HL-60 (cell line): ENCODE measurements around the gene AFF1.

Experiments
- DNase-seq, 2 experiments: peaks; one replicate each; pipeline ENCODE4 v3.0.0-alpha.2; 2010 to 2020; ENCODE audit warnings: low read depth in 1 of 2, low spot score in 1 of 2
- H3K27ac ChIP-seq: fragments of 250-450 bp; sonication (Bioruptor Pico); replicated peaks from 2 replicates; pipeline ENCODE4 v1.5.1; 2020; ENCODE audit warnings: mild to moderate bottlenecking, moderate library complexity
- H3K27me3 ChIP-seq: fragments of 250-450 bp; sonication (Bioruptor Pico); 2 replicates; pipeline ENCODE4 v1.5.1; 2021; ENCODE audit warnings: mild to moderate bottlenecking, moderate library complexity; ENCODE audit not compliant: insufficient read depth, poor library complexity, severe bottlenecking
- H3K4me3 ChIP-seq: replicated peaks from 2 replicates; pipeline ENCODE4 v1.5.1; 2011; ENCODE audit warnings: mild to moderate bottlenecking, control low read depth, low read length; ENCODE audit not compliant: insufficient read depth
- CTCF ChIP-seq: IDR thresholded peaks from one replicate; pipeline ENCODE4 v1.5.1; 2011; ENCODE audit warnings: low read length, control low read depth, inconsistent platforms; ENCODE audit not compliant: insufficient read depth
- GABPA ChIP-seq: IDR thresholded peaks from 2 replicates; pipeline ENCODE4 v1.6.1; 2012; ENCODE audit warnings: low read depth
- POLR2AphosphoS5 ChIP-seq: IDR thresholded peaks from 2 replicates; pipeline ENCODE4 v1.6.1; 2012; ENCODE audit warnings: low read depth
- REST ChIP-seq: IDR thresholded peaks from 2 replicates; pipeline ENCODE4 v1.6.1; 2012; ENCODE audit warnings: low read depth; ENCODE audit not compliant: insufficient replicate concordance
- SPI1 ChIP-seq: IDR thresholded peaks from 2 replicates; pipeline ENCODE4 v1.6.1; 2012; ENCODE audit warnings: low read depth, mild to moderate bottlenecking, borderline replicate concordance

The AFF1 gene

DNA sequence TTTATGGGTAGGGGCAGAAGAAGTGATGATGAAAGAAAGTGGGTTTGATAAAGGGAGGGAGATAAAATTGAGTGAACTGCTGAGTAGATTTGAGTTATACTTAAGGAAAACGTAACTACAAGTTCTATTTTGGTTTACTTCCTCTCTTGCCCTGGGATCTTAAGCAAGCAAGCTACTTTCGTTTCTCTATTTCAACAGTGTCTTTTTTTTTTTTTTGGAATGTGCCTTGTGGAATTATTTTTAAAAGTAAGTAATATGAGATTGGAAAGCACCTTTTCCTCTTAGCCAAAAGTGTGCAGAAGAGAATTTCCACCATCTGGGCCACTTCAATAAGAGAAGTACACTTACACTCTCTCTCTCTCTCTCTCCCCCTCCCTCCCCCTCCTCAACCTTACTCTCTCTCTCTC is 26.6 kb upstream of the AFF1 start:
- Histone ChIP-seq H3K27ac (peak overlapping the region; percentile 41), H3K27me3 (no peaks in the 10 kb centered on the region), H3K4me3 (no peak overlapping the region)
- peak; percentile 27 to 64 for DNase-seq
- TF ChIP-seq SPI1 (peak; percentile 91), POLR2AphosphoS5 (no peak)

DNA sequence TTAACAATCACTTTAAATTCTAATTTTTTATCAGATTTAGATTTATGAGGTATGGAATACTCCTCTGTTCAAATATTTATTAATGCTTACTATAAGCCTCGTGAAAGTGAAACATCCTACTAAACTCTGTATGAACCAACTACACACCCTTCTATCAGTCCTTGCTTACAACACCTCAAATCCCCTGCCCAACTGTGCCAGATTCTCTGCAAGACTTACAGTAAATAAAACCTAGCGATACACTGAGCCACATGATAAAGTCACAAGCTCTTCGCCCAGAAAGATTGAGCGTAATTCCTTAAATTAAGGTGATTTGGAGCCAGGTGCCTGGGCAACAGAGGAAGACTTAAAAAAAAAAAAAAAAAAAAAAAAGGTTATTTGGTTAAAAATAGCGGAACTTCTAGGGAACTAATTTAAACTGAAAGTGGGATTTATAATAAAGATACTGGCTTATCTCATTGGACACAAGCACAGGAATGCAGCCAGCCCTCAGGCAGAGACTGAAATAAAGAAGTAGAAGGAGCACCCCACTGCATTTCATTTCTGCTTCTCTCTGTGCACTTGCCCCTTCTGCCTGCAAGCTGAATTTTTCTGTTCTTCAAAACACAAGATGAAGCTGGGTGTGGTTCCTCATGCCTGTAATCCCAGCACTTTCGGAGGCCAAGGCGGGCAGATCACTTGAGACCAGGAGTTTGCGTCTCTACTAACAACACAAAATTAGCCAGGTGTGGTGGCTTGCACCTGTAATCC is 25.1 kb upstream of the AFF1 start:
- peak in 1 of 2 experiments; percentile 31 for DNase-seq
- H3K27me3 ChIP-seq, result no peaks in the 10 kb centered on the region
- H3K27ac ChIP-seq, result no peak overlapping the region
- TF ChIP-seq POLR2AphosphoS5 (no peak), GABPA (no peak), SPI1 (no peak), CTCF (no peak), REST (no peak)
- no peak overlapping the region for H3K4me3 ChIP-seq

GRCh38 chr4:86910369-86910768 is 24.4 kb upstream of the AFF1 start:
- H3K27ac ChIP-seq, result no peak overlapping the region

More at GRCh38 chr4:86910369-86910768, 24.4 kb upstream of the AFF1 start:
- Histone ChIP-seq H3K27me3 (no peaks in the 10 kb centered on the region), H3K4me3 (no peak overlapping the region)
- TF ChIP-seq SPI1 (no peak), GABPA (no peak), REST (no peak), CTCF (no peak), POLR2AphosphoS5 (no peak)
- DNase-seq, result no peak
